Heart left ventricle (tissue), 13 donors: ENCODE data around the gene MEOX1.

Source experiments
- CTCF ChIP-seq, 12 donors: fragments of 200-600 bp; sonication (generic) in 4 of 12; IDR thresholded peaks; one replicate each; pipeline versions ENCODE4 v1.5.0 to v1.8.0; 2018 to 2022; ENCODE audit warnings: antibody characterized with exemption in 12 of 12, mild to moderate bottlenecking in 5 of 12
- POLR2A ChIP-seq, 2 donors: fragments of 450-650 bp; IDR thresholded peaks; one replicate each; pipeline ENCODE4 v1.6.1; 2017; ENCODE audit warnings: antibody characterized with exemption in 2 of 2, mild to moderate bottlenecking in 2 of 2, moderate library complexity in 2 of 2
- donor health status: ischemic (EF 13 %, LVEDD 7.1; RV severe dilation, severe dysfunction).
- donor health status: DM: no; HTN: yes; CAD: no.
- donor health status: DM: no; HTN: no; CAD: no.
- donor health status: ischemic (EF 25% LVEDD 6.9; RV normal size, moderate dysfunction).
- donor health status: ischemic (EF 25% LVEDD 5.7; RV mildly dilated, moderate dysfunction).
- donor health status: ischemic (EF 35%, LVEDD 5.7; RV mildly dilated, moderate dysfunction).
- donor health status: nonischemic (EF 11% LVEDD 7.7; RV severe dilation, severe dysfunction).
- donor health status: DM: yes; HTN: yes; CAD: no.
- donor health status: PGD.
- donor health status: ischemic (EF 29% LVEDD 5.4; RV normal size, mild dysfunction).
- donor health status: nonischemic (EF 23%, LVEDD 6.1; RV moderate dilation, normal function).

DNA sequence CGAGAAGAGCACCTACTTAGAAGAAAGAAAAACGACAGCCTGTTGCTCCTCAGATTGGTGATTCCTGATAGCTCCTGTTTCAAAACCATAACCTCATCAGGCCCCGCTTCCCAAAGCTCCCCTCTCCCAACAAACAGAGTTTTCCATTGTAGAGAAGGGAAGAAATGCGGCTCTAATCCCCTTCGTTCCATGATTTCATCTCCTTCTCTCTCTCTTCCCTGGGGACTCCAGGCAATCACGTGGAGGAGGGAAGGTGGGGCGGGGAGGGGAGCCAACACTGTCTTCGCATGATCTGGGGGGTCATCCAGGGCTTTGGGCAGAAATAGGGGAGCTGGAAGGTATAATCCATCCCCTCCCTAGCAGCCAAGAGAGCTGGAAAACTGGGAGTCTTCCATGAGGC, 43.4 kb downstream of the MEOX1 start:
- TF ChIP-seq CTCF (IDR thresholded peaks at IDR 0.05) (no peak), POLR2A (IDR thresholded peaks at IDR 0.05) (no peak)
